Common myeloid progenitor, CD34-positive (primary cell): Measurements from ENCODE around the gene SPP1.
A peak's percentile ranks its signal among the peaks of the same experiment; 100 is the strongest.
"Not testable (repeated sequence)": the region's sequence is repeated elsewhere in the genome, so short reads cannot be mapped to it uniquely, and the experiment has no call there.

ENCODE experiments used
- CTCF ChIA-PET: fragments of 350-600 bp; sonication (Branson Sonifier 250); formaldehyde crosslinking; loops from one replicate; lab custom pipeline; 2021; ENCODE audit warnings: antibody characterized with exemption; lab: Charles Lee
- POLR2A ChIA-PET: fragments of 350-600 bp; sonication (Branson Sonifier 250); formaldehyde crosslinking; loops from one replicate; lab custom pipeline; 2021; ENCODE audit warnings: antibody characterized with exemption; lab: Charles Lee
- DNase-seq, 3 donors: peaks; one replicate each; pipeline versions ENCODE4 v3.0.0 to v3.0.0-alpha.2; 2013
- H3K27ac ChIP-seq, 2 experiments: 1 replicate in 1 of 2; 2 replicates in 1 of 2; pipeline ENCODE4 v1.7.0; 2013; ENCODE audit warnings: inconsistent platforms in 2 of 2, low read length in 2 of 2, mild to moderate bottlenecking in 2 of 2, low read depth in 1 of 2, moderate library complexity in 1 of 2; ENCODE audit not compliant: severe bottlenecking in 2 of 2, insufficient read depth in 1 of 2, poor library complexity in 1 of 2
- H3K27me3 ChIP-seq, 5 experiments: replicated peaks in 2 of 5; 1 replicate in 3 of 5; 2 replicates in 2 of 5; pipeline versions ENCODE4 v1.6.1 to v1.7.0; 2013; ENCODE audit warnings: low read length in 4 of 5, mild to moderate bottlenecking in 2 of 5, moderate library complexity in 2 of 5, inconsistent platforms in 1 of 5; ENCODE audit not compliant: insufficient read depth in 5 of 5, control insufficient read depth in 4 of 5
- H3K36me3 ChIP-seq, 4 experiments: 1 replicate in 2 of 4; 2 replicates in 2 of 4; pipeline versions ENCODE4 v1.6.1 to v1.7.0; 2013; ENCODE audit warnings: low read length in 3 of 4, control low read depth in 1 of 4, mild to moderate bottlenecking in 1 of 4; ENCODE audit not compliant: control insufficient read depth in 4 of 4, insufficient read depth in 4 of 4
- H3K4me1 ChIP-seq, 4 experiments: 1 replicate in 3 of 4; 2 replicates in 1 of 4; pipeline versions ENCODE4 v1.6.1 to v1.7.1; 2013; ENCODE audit warnings: low read length in 3 of 4, mild to moderate bottlenecking in 3 of 4, control low read depth in 1 of 4, inconsistent platforms in 1 of 4, moderate library complexity in 1 of 4; ENCODE audit not compliant: control insufficient read depth in 4 of 4, insufficient read depth in 4 of 4; ENCODE audit errors: control extremely low read depth in 1 of 4
- H3K4me3 ChIP-seq, 7 experiments: 1 replicate in 4 of 7; 2 replicates in 3 of 7; pipeline versions ENCODE4 v1.5.1 to v1.7.0; 2013; ENCODE audit warnings: mild to moderate bottlenecking in 7 of 7, low read length in 6 of 7, moderate library complexity in 6 of 7, inconsistent platforms in 2 of 7, low read depth in 2 of 7, control low read depth in 1 of 7; ENCODE audit not compliant: insufficient read depth in 4 of 7, control insufficient read depth in 1 of 7; ENCODE audit errors: extremely low read depth in 1 of 7
- H3K9me3 ChIP-seq, 5 experiments: 1 replicate in 4 of 5; 2 replicates in 1 of 5; pipeline versions ENCODE4 v1.6.1 to v1.7.1; 2013; ENCODE audit warnings: low read length in 4 of 5, mild to moderate bottlenecking in 2 of 5, inconsistent platforms in 1 of 5, low read depth in 1 of 5, moderate library complexity in 1 of 5; ENCODE audit not compliant: control insufficient read depth in 4 of 5, insufficient read depth in 2 of 5; ENCODE audit errors: control extremely low read depth in 1 of 5
- WGBS: methylation state at CpG from one replicate; pipeline ENCODE4 v1.1.5; 2013; ENCODE audit not compliant: insufficient coverage; 5-methylcytosine and 5-hydroxymethylcytosine counted together

SPP1 gene

GRCh38 chr4:88015659-88016295 is 40.3 kb downstream of the SPP1 start:
- no peak overlapping the region for H3K27ac ChIP-seq
- peaks cover 0 to 19% (median 2%) of the 10 kb centered on the region in 4 experiments for H3K36me3 ChIP-seq
- DNase-seq = no peak
- H3K9me3 ChIP-seq = no peaks in the 10 kb centered on the region
- no peak overlapping the region for H3K4me3 ChIP-seq
- peaks cover 25 to 60% (median 50%) of the 10 kb centered on the region in 4 experiments for H3K4me1 ChIP-seq
- ChIA-PET CTCF (interaction anchor here (0.8 to 1.8 kb wide), 5 partner anchors 11 to 30 kb away, joined by 3 to 7 read pairs (median 4); no protein-coding TSS in a partner anchor), POLR2A (no interaction called here)
- H3K27me3 ChIP-seq = no peaks in the 10 kb centered on the region
- WGBS = 96% methylated on average over 9 of the region's 10 CpGs

- Histone ChIP-seq H3K4me3 (no peak overlapping the region), H3K27me3 (no peaks in the 10 kb centered on the region), H3K36me3 (peaks cover 0 to 31% (median 10%) of the 10 kb centered on the region in 4 experiments), H3K27ac (no peak overlapping the region), H3K9me3 (no peaks in the 10 kb centered on the region), H3K4me1 (peaks cover 13 to 42% (median 34%) of the 10 kb centered on the region in 4 experiments)
- DNase-seq = no peak
- ChIA-PET POLR2A (no interaction called here), CTCF (interaction anchor here (1.8 kb wide), 1 partner anchor 32 kb away, joined by 4 read pairs; no protein-coding TSS in a partner anchor)
- WGBS = 100% methylated on average over 2 of the region's 7 CpGs
Observed at GRCh38 chr4:88017516-88018297, 42.2 kb downstream of the SPP1 start.

- H3K4me3 ChIP-seq = no peak overlapping the region
- POLR2A ChIA-PET = no interaction called here
- DNase-seq = no peak
- WGBS = 90% methylated on average over 2 of the region's 5 CpGs
- H3K4me1 ChIP-seq = peaks cover 10 to 34% (median 27%) of the 10 kb centered on the region in 4 experiments
- CTCF ChIA-PET = interaction anchor here (1.1 kb wide), 1 partner anchor 15 kb away, joined by 3 read pairs; no protein-coding TSS in a partner anchor
- peak overlapping the region in 1 of 2 experiments; percentile 6 for H3K27ac ChIP-seq
- H3K27me3 ChIP-seq = no peaks in the 10 kb centered on the region
- H3K9me3 ChIP-seq = no peaks in the 10 kb centered on the region
- H3K36me3 ChIP-seq = peaks cover 2 to 37% (median 14%) of the 10 kb centered on the region in 4 experiments
Observed at GRCh38 chr4:88018466-88018865, 43.0 kb downstream of the SPP1 start.

GRCh38 chr4:88021824-88022223 is 46.3 kb downstream of the SPP1 start:
- Histone ChIP-seq H3K36me3 (peaks cover 9 to 50% (median 29%) of the 10 kb centered on the region in 4 experiments), H3K4me1 (peaks cover 0 to 9% (median 5%) of the 10 kb centered on the region in 4 experiments), H3K27me3 (no peaks in the 10 kb centered on the region), H3K9me3 (peaks cover 0 to 16% (median 12%) of the 10 kb centered on the region in 5 experiments), H3K27ac (no peak overlapping the region), H3K4me3 (no peak overlapping the region)
- no peak for DNase-seq
- ChIA-PET POLR2A (interaction anchor here (0.6 to 1.3 kb wide), 2 partner anchors 9 to 208 kb away, joined by 3 to 4 read pairs; no protein-coding TSS in a partner anchor), CTCF (interaction anchor here (0.6 to 3.0 kb wide), 8 partner anchors 8 to 173 kb away, joined by 3 to 17 read pairs (median 4); no protein-coding TSS in a partner anchor)

- Histone ChIP-seq H3K36me3 (peaks cover 9 to 52% (median 29%) of the 10 kb centered on the region in 4 experiments), H3K27ac (no peak overlapping the region)
Observed at GRCh38 chr4:88022289-88022688, 46.8 kb downstream of the SPP1 start.

GRCh38 chr4:88025868-88026661 is 50.6 kb downstream of the SPP1 start:
- H3K27ac ChIP-seq, DNase-seq, CTCF ChIA-PET, POLR2A ChIA-PET, H3K27me3 ChIP-seq, H3K4me3 ChIP-seq: not testable (repeated sequence)
- 98% methylated on average over 5 of the region's 6 CpGs for WGBS
- Histone ChIP-seq H3K4me1 (peaks cover 0 to 13% (median 6%) of the 10 kb centered on the region in 4 experiments), H3K36me3 (peaks cover 14 to 63% (median 22%) of the 10 kb centered on the region in 4 experiments), H3K9me3 (peaks cover 0 to 20% (median 12%) of the 10 kb centered on the region in 5 experiments)

More at GRCh38 chr4:88022289-88022688, 46.8 kb downstream of the SPP1 start:
- ChIA-PET POLR2A (interaction anchor here (1.3 kb wide), 1 partner anchor 10 kb away, joined by 3 read pairs; no protein-coding TSS in a partner anchor), CTCF (interaction anchor here (0.6 to 3.0 kb wide), 7 partner anchors 8 to 172 kb away, joined by 3 to 17 read pairs (median 6); no protein-coding TSS in a partner anchor)
- peaks cover 0 to 9% (median 5%) of the 10 kb centered on the region in 4 experiments for H3K4me1 ChIP-seq
- DNase-seq = no peak
- peaks cover 0 to 20% (median 12%) of the 10 kb centered on the region in 5 experiments for H3K9me3 ChIP-seq
- no peak overlapping the region for H3K4me3 ChIP-seq
- no peaks in the 10 kb centered on the region for H3K27me3 ChIP-seq
